HG02870 (cell line): ENCODE measurements around the gene BMP3.

ENCODE experiments used
- ATAC-seq: cut with Tn5 transposase; IDR thresholded peaks from one replicate; pipeline ENCODE4 v1.9.1; 2021; ENCODE audit warnings: mild to moderate bottlenecking, moderate library complexity; ENCODE audit not compliant: unreplicated experiment

BMP3 gene

DNA sequence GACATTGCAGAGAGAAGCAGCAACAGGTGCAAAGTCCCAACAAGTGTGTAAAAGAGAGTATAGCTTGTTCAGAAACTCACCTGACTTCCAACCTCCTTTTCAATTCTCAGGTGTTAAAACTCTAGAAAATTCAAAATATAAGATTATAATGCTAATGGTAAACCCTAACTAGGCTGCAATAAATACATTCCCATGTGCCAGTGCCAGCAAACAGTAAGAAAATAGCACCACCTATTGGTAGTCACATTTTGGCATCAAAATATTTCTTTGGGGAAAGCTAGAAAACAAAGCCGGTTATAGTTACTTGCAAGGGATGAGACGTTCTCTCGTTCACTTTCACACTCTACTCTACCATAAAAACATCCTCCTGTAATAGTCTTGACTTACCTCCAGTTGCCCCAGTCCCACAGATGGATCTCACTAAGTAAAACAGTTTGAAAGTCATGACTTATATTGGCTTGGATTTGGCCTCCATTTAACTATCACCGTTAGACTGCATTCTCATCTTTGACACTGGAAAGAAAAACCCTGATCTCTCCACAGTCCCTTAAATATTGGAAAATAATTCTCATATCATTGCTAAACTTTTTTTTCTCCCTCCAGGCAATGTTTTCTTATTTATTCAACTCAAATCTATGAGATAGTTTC lies 9.6 kb downstream of the BMP3 start:
- ATAC-seq: no peak

DNA sequence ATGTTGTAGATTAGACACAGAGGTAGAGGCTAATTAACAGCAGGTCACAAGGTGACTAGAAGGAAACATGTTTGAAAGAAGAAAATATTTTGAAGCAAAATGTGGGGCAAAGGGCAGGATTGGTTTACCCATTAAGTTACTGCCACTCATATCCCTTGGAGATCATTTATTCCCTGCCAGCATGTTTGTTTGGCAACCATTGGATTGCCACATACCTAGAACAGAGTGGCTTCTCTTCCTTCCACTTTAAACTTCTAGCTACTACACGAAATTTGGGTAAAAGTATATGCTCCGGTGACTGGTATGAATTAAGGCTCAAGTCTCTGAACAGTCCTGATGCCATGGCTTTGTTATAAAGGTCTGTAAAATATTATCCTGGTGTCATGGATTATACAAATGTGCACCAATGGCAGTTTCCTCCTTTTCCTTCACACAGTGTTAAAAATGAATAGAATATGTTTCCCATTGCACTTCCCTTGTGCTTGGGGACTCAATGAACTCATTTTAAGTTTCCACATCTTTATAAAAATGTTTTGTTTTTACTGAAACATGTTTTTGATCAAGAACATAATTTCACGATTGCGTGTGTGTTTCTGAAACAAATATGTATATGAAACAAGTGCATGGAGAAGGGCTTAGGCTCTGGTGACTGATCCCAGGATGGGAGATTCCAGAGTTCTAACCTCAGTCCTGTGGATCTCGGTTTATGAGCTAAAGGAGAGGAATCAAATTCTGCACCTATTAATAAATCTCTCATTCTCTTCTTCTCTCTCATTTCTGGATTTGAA lies 12.3 kb downstream of the BMP3 start:
- ATAC-seq: no peak

DNA sequence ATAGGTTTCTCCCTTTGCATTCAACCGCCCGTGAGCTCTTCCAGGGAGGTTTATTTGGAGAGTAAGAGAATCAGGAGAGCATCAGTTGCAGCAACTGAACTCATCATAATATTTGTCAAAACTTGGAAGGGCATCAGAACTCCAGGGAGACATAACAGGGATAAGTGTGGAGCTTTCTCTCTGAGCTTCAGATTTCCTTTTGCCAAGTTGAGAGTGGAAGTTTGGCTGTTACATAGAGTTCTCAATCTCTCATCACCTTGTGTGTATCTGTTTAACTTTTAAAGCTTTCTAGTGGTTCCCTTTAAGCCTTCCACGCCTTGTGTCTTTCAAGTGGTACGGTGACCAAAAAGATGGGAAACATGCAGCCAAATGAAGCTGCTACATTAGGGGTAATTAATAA lies 18.8 kb downstream of the BMP3 start:
- ATAC-seq: no peak

DNA sequence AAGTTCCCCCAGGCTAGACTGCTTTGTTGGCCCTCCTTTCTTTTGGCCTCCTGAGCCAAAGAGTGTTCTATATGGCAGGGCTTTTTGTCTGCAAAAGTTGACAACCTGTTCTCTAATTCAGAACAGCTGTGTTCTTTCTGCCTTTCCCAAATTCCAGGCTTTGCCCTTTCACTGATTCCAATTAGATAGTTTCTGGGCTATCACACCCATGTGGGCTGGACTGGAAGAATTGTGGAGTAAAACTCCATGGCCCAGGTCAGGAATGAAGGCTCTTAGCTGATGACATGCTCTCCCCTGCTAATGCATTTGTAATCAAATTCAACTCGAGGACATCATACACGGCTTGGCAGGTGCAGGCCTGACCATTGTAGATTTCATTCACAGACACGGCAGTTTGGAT lies 19.4 kb downstream of the BMP3 start:
- no peak for ATAC-seq

DNA sequence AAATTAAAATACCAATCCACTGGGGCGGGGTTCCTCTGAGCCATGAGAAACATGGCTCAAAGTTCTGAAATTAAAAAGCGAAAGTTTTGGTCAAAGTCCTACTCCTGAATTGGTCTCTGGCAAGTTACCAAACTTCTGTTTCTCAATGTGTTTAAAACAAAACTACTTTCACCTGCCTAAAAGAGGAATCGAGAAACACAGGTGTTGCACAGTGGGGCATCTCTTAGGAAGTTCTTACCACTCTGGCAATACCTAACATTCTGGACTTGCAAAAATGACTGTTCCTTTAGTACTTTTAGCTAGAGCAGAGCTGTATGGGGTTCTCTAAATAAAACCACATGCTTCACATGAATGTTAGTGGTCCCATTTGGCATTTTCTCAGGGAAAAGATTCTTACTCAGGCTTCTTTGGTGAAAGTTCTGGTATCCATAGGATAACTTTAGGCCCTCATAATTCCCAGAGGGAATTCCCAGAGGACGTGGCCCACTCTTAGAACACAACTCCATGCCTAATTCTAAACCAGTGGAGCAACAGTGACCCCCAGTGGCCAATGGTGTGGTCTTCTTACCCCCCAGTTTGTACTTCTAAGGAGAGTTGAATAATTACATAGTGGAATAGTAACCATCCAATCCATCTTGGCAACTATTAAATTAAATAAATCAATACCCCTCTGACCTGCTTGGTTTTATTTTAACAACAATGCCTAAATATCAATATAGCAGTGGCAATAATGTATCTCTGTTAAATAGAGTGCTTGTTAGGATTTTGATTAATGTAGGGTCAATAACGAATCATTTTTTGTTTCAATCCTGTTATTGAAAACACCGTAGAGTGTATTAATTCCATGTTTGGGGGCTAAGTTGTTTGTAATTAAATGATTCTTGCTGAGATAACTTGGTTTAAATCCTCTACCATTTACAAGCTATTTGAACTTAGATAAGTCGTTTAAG lies 21.9 kb downstream of the BMP3 start:
- ATAC-seq: peak; percentile 100

DNA sequence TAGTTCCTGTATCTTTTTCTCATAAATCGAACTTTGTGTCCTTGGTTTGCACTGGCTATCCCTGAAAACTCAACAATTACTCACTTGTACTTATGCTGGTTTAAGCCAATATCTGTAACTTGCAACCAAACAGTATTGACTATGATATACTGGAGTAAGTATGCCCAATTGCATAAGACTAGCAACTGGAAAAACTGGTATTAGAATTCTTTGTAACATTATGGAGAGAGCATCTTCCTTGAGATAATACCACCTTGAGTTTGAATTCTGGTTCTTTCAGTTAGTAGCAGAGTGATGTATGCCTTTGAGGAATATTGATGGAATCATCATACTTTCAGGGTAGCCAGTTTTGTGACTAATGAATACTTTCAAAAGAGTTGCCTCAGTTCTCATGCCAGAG lies 28.1 kb downstream of the BMP3 start:
- no peak for ATAC-seq

DNA sequence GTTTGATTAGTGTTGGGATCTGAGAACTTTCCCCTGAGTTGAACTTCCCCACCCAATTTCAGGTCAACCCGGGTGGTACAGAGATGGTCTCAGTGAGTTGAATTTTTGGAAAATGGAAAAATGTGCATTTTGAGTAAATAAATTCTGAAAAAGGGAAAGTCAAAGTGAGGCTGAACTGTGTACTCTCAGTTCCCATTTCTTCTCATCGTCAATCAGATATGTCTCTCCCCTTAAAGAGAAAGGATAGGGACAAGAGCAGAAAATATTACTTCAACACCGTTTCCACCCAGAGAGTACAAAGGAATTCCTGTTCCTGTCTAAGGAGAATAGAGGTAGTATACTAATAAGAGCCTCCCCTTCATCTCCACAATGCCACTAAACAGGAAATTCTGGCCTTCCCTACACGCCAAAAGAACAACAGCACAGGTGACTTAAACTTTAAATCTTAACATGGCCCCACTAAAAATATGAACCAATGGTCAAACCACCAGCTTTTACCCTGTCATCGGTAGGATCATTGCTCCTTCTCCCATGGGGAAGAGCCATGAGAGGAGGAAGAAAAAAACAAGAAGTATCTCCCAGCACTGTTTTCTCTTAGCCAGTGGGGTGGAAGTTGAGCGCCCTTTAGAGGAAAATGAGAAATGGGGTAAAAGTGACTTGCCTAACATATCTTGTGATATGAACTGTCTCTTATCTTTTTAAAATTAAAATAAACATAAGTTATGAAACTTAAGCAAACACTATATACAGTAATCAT lies 30.3 kb downstream of the BMP3 start:
- no peak for ATAC-seq

DNA sequence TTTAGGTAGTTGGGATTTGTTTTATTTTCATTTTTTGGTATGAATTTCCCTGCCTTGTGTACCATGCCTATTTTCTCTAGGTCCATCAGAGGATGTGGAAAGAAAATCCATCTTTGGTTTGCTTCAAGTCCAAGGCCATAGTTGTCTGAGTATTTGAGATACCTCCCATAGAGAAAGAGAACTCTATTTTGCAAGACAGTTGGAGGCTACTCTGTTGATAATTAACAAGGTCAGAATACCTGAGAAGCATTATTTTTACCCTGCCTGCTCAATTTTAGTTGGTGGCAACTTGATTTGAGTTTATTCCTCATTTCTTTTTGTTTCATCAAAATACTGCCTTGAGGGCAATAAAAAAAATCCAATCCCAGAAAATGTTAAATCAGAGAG lies 30.8 kb downstream of the BMP3 start:
- ATAC-seq: no peak

DNA sequence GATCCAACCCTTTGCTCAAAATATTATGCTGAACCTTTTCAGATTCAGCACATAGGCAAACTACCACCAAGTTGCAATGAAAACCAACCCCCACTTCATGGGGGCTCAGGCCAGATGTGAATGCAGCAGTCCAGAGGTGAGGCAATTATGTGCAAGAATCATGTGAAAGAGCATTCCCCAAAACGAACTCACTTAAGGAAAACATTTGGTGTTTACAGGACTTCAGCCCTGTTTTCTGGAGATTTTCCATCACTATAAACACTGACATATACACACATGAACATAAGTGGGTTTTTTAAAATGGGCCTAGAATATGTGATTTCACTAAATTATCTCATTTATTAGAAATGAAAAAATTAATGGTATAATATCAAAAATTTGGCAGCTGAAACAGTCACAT lies 31.5 kb downstream of the BMP3 start:
- ATAC-seq: no peak

DNA sequence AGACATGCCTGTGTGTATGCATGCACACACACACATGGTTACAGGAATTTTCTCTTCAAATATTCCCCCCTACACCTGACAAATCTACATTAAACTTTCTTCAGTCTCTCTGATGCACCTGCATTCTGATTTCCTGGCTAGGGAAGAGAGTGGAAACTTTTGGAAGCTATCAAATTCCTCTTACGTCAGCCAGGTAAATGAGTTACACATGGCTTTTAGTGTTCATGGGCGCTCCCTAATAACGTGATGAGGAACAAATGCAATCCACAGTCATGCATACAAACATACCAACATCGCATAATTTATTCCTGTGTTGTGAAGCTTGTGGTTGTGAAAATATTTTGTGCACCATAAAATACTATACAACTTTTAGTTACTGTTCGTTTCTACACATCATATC lies 34.9 kb downstream of the BMP3 start:
- ATAC-seq: no peak

DNA sequence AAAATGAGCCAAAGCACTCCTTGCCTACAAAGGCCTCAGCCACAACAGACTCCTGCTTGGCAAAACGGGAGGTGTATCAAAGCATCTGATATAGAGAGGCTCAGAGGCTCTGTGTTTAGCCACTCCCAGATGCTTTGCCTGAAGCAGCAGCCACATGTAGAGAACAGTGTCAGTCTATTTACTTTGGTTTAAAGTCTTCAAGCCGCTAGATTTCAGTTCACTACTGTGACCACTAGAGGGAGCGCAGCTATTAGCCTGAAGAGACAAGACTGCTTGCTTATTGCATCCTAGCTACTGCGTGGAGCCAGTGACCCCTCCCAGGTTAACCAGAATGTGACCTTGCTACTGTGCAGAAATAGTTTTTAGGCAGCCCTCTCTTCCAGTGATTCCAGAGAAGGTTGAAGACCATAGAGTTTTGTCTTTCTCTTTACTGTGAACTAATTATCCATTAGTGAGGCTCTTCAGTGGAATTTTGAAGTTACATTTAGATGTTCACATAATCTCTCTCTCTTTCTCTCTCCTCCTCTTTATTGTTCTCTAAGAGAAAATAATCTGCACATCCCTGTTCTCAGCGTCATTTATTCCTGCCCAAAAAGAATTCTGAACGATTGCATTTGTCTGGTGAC lies 39.3 kb downstream of the BMP3 start:
- ATAC-seq: peak; percentile 98

DNA sequence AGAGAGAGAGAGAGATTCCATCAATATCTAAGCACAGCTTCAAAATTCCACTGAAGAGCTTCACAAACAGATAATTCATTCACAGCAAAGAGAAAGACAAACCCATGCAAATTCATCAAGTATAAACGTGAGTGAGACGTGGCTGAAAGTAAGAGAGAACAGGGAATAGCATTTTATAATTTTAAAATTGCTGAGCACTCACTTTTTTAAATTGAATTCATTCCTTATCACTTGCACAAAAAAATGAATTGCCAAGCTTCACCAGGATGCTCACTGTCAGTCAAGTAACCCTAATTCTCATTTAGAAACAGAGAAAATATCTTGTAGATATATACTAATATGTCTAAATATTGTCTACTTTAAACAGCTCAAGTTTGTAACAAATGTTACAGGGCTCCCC lies 40.5 kb downstream of the BMP3 start:
- ATAC-seq: no peak

DNA sequence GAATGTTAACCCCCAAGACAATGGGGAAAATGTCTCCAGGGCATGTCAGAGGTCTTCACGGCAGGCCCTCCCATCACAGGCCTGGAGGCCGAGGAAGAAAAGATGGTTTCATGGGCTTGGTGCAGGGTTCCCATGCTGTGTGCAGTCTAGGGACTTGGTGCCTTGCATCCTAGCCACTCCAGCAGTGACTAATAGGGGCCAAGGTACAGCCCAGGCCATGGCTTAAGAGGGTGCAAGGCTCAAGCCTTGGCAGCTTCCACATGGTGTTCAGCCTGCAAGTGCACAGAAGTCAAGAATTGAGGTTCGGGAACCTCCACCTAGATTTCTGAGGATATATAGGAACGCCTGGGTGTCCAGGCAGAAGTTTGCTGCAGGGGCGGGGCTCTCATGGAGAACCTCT lies 50.6 kb downstream of the BMP3 start:
- no peak for ATAC-seq

DNA sequence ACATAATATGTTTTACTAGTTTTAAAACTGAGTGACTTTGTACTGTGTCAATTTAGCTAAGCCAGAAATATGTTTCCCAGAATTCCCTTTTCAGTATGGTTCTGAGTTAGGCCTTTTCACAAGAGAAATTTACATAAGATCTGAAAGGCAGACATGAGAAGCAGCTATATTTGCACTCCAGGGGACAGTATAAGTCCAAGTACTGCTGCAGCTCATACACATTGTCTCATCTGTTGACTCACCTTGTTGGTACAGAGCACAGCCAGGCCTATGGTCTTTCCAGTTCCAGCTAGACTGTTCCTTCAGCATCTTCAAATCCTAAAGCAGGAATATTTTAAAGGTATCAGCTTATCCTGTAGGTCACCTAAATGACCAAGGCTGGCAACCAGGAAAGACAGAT lies 53.5 kb downstream of the BMP3 start:
- ATAC-seq: no peak

DNA sequence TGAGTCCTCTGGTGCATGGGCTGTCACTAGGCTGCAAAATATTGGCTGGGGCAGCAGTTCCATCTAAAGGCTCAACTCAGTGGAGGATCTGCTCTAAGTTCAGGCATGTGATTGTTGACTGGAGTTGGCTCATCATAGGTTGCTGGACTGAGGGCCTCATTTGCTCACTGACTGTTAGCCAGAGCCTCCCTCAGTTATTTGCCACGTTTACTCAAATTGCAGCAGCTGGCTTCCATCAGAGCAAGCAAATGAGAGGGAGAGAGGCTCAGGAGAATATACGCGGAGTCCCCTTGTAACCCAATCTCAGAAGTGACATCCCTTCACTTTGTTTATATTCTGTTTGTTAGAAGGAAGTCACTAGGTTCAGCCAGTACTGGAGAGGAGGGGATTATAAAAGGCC lies 54.1 kb downstream of the BMP3 start:
- no peak for ATAC-seq

DNA sequence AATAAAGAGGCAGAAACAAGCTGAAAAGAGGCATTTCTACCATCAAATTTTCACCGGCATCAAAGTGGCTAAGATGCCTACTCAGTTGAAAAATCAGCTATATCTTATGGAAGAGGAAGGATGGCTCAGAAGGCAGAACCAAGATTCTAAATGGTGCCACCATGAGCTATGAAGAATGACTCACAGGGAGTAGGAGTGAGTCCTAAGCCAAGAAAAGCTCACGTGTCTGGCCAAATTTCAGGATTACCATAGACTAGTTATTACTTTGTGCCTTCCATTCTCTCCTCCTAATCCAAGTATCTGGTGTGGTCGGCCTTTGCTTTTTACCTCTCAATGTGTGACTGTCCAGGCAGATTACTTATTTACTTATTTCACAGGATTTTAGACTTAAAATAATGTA lies 54.8 kb downstream of the BMP3 start:
- no peak for ATAC-seq

DNA sequence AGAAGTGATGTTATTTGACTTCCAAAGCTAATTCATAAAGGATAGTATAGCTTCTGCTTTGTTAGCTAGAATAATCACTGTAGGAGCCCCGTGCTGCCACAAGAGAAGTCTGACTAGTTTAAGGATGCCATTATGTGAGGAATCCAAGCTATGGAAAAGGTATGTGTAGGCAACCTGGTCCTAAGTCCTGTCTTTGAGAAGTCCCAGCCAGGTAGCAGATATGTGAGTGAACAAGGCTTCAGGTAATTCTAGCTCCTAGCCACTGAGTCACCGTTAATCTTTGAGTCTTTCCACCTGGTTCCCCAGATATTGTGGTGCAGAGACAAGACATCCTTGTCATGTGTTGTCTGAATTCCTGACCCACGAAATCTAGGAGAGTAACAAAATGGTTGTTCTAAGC lies 55.5 kb downstream of the BMP3 start:
- no peak for ATAC-seq

DNA sequence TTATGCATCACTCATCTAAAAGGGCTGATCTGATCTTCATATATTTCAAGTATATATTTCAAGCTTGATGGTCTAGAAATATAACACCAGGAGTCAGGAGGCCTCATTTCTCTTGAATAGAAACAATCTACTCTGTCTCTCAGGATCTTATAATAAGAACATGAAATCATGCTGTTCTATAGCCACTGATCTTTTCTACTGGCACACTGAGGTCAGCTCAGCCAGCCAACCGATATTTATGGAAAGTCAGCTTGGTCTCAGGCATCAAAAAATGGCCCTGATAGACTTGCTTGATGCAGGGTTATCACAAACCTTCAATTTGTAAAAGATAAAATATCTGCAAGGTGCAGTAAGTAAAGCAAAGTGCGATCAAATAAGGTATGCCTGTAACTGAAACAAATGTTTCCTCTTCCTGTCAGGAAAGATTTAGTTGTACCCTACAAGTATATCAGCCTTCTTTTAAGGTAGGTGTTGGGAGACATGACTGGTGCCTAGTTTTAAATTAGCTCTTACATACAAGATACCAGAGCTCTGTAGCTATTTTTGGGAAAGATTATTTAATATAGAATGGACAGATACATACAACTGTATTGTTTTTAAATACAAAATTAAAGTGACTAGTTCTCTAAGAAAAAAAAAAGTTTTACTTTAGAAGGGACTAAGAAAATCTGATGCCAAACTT lies 63.4 kb downstream of the BMP3 start:
- no peak for ATAC-seq

DNA sequence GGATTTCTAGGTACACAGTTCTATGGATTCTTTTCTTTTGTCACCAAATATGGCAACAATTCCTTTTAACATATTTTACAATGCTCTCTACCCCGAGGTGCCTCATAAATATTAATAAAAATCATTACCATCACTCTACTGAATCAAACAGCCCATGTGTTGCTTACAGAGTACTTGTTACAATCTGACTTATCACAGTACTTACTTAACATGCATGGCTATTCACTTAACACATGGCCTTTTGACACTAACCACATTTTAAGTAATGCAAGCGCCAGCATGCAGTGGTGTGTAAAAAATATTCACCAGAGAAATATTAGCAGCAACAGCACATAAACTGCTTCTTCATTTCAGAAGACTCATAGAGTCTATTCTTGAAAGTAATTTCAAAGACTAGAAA lies 64.9 kb downstream of the BMP3 start:
- no peak for ATAC-seq

DNA sequence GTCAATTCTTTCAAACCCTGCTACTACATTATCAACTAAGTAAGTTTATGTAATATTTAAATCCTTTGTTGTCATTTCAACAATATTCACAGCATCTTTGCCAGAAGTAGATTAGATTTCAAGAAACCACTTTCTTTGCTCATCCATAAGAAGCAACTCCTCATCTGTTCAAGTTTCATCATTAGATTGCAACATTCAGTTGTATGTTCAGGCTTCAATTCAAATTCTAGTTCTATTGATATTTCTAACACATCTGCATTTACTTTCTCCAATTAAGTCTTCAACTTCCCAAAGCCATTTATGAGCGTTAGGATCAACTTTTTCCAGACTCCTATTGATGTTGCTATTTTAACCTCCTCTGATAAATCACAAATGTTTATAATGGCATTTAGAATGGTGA lies 66.1 kb downstream of the BMP3 start:
- no peak for ATAC-seq
